Uterus (tissue), 4 donors: ENCODE measurements around the gene ANKRD11. TPM values are rescaled to one million over a fixed set of nuclear protein-coding genes. Genes with fewer than 3 reads are reported as not detected.

Experiments used
- DNase-seq, 2 donors: peaks; one replicate each; pipeline ENCODE4 v3.0.0-alpha.2; 2019 to 2020
- H3K27ac ChIP-seq, 2 donors: fragments of 200-600 bp; sonication (generic); 1 replicate in 1 of 2; 2 replicates in 1 of 2; pipeline ENCODE4 v1.5.1; 2016 to 2018
- H3K27me3 ChIP-seq, 2 donors: fragments of 200-600 bp; sonication (generic); one replicate each; pipeline ENCODE4 v1.5.1; 2018 to 2019; ENCODE audit warnings: control low read depth in 1 of 2
- H3K36me3 ChIP-seq, 2 donors: fragments of 200-600 bp; sonication (generic); one replicate each; pipeline ENCODE4 v1.5.1; 2019; ENCODE audit warnings: control low read depth in 1 of 2
- H3K4me1 ChIP-seq, 2 donors: fragments of 200-600 bp; sonication (generic); one replicate each; pipeline ENCODE4 v1.5.1; 2018 to 2019; ENCODE audit warnings: control low read depth in 1 of 2
- H3K4me3 ChIP-seq, 2 donors: fragments of 200-600 bp; sonication (generic); 1 replicate in 1 of 2; 2 replicates in 1 of 2; pipeline ENCODE4 v1.5.1; 2018 to 2019; ENCODE audit warnings: mild to moderate bottlenecking in 1 of 2
- H3K9me3 ChIP-seq, 2 donors: fragments of 200-600 bp; sonication (generic); one replicate each; pipeline ENCODE4 v1.5.1; 2019; ENCODE audit warnings: control low read depth in 1 of 2
- CTCF ChIP-seq, 4 experiments: fragments of 200-600 bp in 2 of 4; fragments of 450-650 bp in 2 of 4; sonication (generic) in 2 of 4; IDR thresholded peaks; one replicate each; pipeline ENCODE4 v1.5.1; 2016 to 2019; ENCODE audit warnings: antibody characterized with exemption in 4 of 4, mild to moderate bottlenecking in 2 of 4, moderate library complexity in 1 of 4
- POLR2A ChIP-seq, 2 donors: fragments of 450-650 bp; IDR thresholded peaks; one replicate each; pipeline ENCODE4 v1.6.1; 2016; ENCODE audit warnings: antibody characterized with exemption in 2 of 2, mild to moderate bottlenecking in 1 of 2, moderate library complexity in 1 of 2
- intact Hi-C: fragments of 100-400 bp; cut with DNase I; formaldehyde crosslinking; loops from one replicate; pipeline ENCODE4 v1.15.1; 2023; ENCODE audit warnings: low total_unique reads
- total RNA-seq, 4 donors: library from RNA; depleted of rRNA in 3 of 4; stranded (reverse); fragments of >200 nt in 3 of 4; gene quantifications; one replicate each; pipeline versions ENCODE4 v1.1.0 to v1.2.4, GENCODE V29; 2014 to 2023
- donor health status: DM: yes; HTN: yes; CAD: no.

ANKRD11 gene
- total RNA-seq, 4 donors from 2014 or later: 20.5 to 182 (median 45.5) TPM

- H3K36me3 ChIP-seq: no peaks in the 10 kb centered on the region
- intact Hi-C loops: no loop called here
- peaks cover 0 to 2% of the 10 kb centered on the region in 2 donors for H3K27me3 ChIP-seq
- H3K27ac ChIP-seq: no peak overlapping the region
- no peak for DNase-seq
- TF ChIP-seq CTCF (IDR thresholded peaks at IDR 0.05) (no peak), POLR2A (IDR thresholded peaks at IDR 0.05) (no peak)
- H3K4me1 ChIP-seq: peaks cover 0 to 14% of the 10 kb centered on the region in 2 donors
- no peak overlapping the region for H3K4me3 ChIP-seq
- H3K9me3 ChIP-seq: no peaks in the 10 kb centered on the region
Measured at GRCh38 chr16:89243664-89244063, 246.7 kb downstream of the ANKRD11 start.

GRCh38 chr16:89242795-89243200 is 247.6 kb downstream of the ANKRD11 start:
- no peaks in the 10 kb centered on the region for H3K36me3 ChIP-seq
- H3K27me3 ChIP-seq: no peaks in the 10 kb centered on the region
- no peak for DNase-seq
- no peak overlapping the region for H3K27ac ChIP-seq
- no peak for TF ChIP-seq CTCF (IDR thresholded peaks at IDR 0.05)
- TF ChIP-seq POLR2A (IDR thresholded peaks at IDR 0.05): no peak
- H3K4me1 ChIP-seq: peaks cover 0 to 14% of the 10 kb centered on the region in 2 donors
- H3K4me3 ChIP-seq: no peak overlapping the region
- no peaks in the 10 kb centered on the region for H3K9me3 ChIP-seq
- intact Hi-C loops: no loop called here

- Histone ChIP-seq H3K27ac (peak overlapping the region; percentile 86 to 99), H3K9me3 (no peaks in the 10 kb centered on the region), H3K4me1 (peaks cover 0 to under 1% of the 10 kb centered on the region in 2 donors), H3K27me3 (no peaks in the 10 kb centered on the region), H3K36me3 (no peaks in the 10 kb centered on the region), H3K4me3 (peak overlapping the region; percentile 87 to 88)
- peak; percentile 70 to 75 for DNase-seq
- TF ChIP-seq POLR2A (IDR thresholded peaks at IDR 0.05) (peak; percentile 48 to 82), CTCF (IDR thresholded peaks at IDR 0.05) (no peak)
- intact Hi-C loops: no loop called here
Measured at GRCh38 chr16:89241187-89242007, 249.0 kb downstream of the ANKRD11 start.

- no peak for TF ChIP-seq POLR2A (IDR thresholded peaks at IDR 0.05)
- no peak for TF ChIP-seq CTCF (IDR thresholded peaks at IDR 0.05)
- no peaks in the 10 kb centered on the region for H3K4me1 ChIP-seq
- H3K4me3 ChIP-seq: no peak overlapping the region
- H3K36me3 ChIP-seq: no peaks in the 10 kb centered on the region
- H3K27me3 ChIP-seq: no peaks in the 10 kb centered on the region
- no peaks in the 10 kb centered on the region for H3K9me3 ChIP-seq
- no peak for DNase-seq
- intact Hi-C loops: no loop called here
- no peak overlapping the region for H3K27ac ChIP-seq
Measured at GRCh38 chr16:89237733-89238132, 252.6 kb downstream of the ANKRD11 start.

GRCh38 chr16:89233678-89234490 is 256.5 kb downstream of the ANKRD11 start:
- Histone ChIP-seq H3K4me3 (no peak overlapping the region), H3K9me3 (no peaks in the 10 kb centered on the region), H3K27me3 (no peaks in the 10 kb centered on the region), H3K27ac (no peak overlapping the region), H3K36me3 (no peaks in the 10 kb centered on the region), H3K4me1 (no peaks in the 10 kb centered on the region)
- no peak for DNase-seq
- intact Hi-C loops: no loop called here
- TF ChIP-seq POLR2A (IDR thresholded peaks at IDR 0.05) (no peak), CTCF (IDR thresholded peaks at IDR 0.05) (no peak)
